ENCODE data around the gene MYH6.

Gene MYH6

GRCh38 chr14:23376482-23377197 is 31.4 kb downstream of the MYH6 start, which contains the start of gene CMTM5:
CMTM5 (plus strand) TSS chr14:23377046; CDS start chr14:23377252, 206 bp downstream.
- DNase-seq (ENCODE audit: low read depth in 3 of 3), result no peak

- DNase-seq (ENCODE audit: low read depth in 3 of 3), result no peak
Observed at GRCh38 chr14:23375527-23376251, 32.4 kb downstream of the MYH6 start.

GRCh38 chr14:23373041-23373440 is 35.0 kb downstream of the MYH6 start:
- no peak for DNase-seq (ENCODE audit: low read depth in 3 of 3)

DNA sequence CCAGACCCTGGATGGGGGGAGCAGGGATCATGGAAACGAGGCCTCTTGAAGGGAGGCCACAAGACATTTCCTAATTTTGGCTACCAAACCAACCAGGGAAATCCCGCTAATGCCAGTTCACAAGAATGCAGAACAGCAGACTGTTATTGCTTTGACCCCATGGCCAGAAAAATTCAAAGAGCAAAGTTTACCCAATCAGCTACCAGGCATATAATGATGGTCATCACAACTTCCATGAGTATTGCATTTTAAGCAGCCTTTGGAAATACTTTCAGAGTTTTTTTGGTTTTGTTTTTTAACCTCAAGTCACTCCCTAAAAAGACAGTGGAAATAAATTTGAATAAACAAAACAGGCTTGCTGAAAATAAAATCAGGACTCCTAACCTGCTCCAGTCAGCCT is 35.6 kb downstream of the MYH6 start, which contains the start of gene IL25:
Gene IL25, plus strand, starts transcription at position 301 of the 400 bp plus-strand sequence.
- no peak for DNase-seq (ENCODE audit: low read depth in 3 of 3)

DNA sequence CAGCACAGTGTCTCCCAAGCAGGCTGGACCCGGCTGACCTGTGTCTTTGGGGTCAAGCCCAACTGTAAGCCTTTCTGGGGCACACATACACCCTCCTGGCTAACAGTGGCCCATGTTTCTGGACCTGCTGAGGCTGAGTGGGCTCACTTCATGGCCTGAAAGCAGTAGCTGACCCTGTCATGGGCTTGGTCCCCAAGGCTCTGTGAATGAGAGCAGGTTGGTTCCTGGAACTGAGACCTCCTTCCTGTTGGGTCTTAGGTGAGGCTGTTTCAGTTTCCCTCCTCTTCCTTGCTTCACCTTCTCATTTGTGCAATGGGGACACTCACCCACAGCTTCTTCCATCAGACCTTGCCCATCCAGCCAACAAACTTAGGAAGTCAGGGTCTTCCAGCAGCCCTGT is 36.2 kb downstream of the MYH6 start:
- DNase-seq (ENCODE audit: low read depth in 3 of 3), result no peak

- no peak for DNase-seq (ENCODE audit: low read depth in 3 of 3)
Observed at GRCh38 chr14:23370221-23370620, 37.9 kb downstream of the MYH6 start.

DNA sequence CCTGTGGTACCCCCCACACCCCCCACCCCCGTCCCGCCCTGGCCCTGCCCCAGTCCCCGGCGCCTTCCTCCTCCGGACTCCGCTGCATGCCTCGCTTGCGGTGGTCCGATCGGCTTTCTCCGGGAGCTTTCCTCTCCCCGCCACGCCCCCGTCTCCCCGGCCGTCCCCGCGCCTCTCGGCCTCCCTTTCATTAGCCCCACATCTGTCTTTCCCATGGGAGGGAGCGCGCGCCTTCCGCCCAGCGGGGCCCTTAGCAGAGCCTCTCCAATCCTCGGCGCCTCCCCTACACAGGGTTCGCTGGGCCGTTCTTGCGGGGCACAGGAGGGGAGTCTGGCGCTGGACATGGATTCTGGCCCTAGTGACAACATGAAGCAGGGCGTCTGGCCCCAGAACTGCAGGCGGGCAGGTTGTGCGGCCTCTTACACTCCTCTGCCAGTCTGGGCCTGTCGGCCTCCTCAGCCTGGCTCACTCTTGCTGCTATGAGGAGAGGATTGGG is 41.6 kb downstream of the MYH6 start:
- DNase-seq (ENCODE audit: low read depth in 3 of 3), result no peak

- DNase-seq (ENCODE audit: low read depth in 3 of 3), result no peak
Observed at GRCh38 chr14:23365732-23366425, 42.2 kb downstream of the MYH6 start.

GRCh38 chr14:23365036-23365731 is 42.9 kb downstream of the MYH6 start, which contains the start of gene EFS:
EFS (minus strand) TSS chr14:23365172; CDS start chr14:23365025, 147 bp downstream.
- no peak for DNase-seq (ENCODE audit: low read depth in 3 of 3)

DNA sequence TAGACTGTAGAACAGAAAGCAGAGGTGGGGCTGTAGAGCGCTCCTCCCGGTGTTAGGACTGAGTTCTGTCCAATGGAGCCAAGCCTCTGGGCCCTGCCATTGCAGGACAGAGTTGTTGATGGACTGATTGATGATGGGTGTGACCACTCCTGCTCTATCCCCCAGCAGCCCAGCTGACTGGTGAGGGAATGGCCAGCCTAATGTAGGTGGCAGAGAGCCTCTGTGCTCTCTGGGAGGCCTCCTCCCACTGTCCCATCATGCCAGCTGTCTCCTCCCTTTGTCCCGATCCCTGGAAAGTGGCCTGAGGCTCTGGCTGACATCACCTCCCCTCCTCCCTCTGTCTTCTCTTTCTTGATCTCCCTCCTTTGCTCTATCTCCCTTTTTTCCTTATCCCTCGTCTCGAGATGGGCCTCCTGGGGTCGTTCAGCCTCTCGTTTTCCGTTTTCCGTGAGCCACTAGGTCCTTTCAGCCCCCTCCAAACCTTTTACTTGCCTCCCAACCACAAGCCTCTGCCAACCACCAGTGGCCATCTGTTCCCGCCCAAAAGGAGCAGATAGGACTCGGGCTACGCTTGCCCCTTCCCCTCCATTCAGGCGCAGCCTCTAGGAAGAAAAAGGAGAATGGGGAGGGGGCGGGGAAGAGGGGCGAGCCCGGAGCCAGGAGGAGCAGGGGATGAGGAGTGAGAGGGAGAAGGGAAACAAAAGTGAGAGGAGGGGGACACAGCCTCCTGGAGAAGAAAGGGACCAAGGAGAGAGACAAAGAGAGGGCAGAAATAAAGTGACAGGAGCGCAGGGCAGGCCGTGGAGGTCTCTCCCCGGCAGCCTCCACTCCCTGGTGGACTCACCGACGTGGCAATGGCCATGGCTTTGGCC is 43.7 kb downstream of the MYH6 start:
- DNase-seq (ENCODE audit: low read depth in 3 of 3), result no peak

DNA sequence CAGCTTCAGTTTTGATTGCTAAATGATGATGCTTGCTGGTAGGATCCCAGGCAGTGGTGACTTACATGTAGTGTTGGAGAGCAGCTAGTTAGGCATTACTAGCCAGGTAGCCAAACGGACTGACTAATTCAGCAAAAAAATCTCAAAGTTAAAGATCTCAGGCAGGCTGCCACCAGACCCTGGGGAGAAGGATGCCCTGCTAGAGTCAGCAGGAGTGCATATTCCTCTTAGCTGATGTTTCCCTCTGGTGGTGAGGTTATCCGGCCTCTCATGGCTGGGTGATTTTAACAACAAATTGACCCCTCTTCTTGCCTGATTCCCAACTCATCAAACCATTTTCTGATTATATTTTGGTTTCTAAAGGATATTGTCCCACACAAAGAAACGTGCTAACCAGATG is 45.9 kb downstream of the MYH6 start:
- no peak for DNase-seq (ENCODE audit: low read depth in 3 of 3)

DNA sequence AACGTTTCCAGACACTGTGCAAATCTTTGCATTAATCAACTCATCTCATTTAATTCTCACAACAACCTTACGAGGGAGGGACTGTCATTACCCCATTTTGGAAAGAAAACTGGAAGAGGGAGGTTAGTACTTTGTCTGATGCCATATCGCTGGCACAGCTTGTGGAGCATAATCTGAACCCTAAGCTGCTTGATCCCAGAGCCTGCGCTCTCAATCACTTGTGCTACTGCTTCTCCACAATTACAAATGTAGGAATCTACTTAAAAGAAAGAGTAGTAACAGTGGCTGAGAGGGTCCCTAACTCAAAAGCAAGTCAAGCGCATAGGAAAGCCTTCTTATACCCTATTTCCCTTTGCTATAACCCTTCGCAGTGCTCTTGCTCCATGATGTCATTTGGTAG is 46.3 kb downstream of the MYH6 start:
- DNase-seq (ENCODE audit: low read depth in 3 of 3), result no peak

- no peak for DNase-seq (ENCODE audit: low read depth in 3 of 3)
Observed at GRCh38 chr14:23361320-23361719, 46.8 kb downstream of the MYH6 start.

- no peak for DNase-seq (ENCODE audit: low read depth in 3 of 3)
Observed at GRCh38 chr14:23360496-23360895, 47.6 kb downstream of the MYH6 start.

DNA sequence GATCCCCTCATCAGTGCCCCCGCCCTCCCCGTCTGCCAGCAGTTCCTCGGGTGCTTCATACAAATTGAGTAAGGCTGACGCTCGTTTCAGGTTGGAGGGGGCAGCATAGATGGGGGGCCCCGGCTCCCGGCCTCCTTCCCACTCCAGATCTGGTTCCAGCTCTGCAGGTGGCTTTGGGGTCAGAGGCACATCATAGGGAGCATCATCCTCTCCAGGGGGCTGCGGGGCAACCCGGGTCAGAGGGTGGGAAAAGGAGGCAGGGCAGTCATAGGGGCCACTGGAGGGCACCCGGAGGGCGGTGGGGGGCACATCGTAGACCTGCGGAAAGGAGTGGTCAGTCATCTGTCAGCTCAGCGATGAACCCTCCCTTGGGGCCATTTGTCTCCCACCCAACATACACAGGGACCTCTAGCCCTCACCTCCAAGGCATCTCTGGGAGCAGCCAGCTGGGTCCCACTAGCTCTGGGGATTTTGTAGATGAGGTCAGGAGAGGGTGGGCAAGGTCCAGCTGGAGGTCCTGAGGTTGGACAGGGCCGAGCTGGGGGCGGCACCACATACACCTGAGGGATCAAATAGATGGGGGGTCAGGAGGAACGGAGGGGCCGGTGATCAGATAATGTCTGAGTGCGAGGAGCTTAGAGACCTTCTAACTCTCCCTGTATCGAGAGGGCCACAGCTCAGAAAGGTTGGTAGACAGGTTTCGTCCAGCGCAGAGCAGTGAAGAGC is 48.2 kb downstream of the MYH6 start:
- DNase-seq (ENCODE audit: low read depth in 3 of 3), result no peak

DNA sequence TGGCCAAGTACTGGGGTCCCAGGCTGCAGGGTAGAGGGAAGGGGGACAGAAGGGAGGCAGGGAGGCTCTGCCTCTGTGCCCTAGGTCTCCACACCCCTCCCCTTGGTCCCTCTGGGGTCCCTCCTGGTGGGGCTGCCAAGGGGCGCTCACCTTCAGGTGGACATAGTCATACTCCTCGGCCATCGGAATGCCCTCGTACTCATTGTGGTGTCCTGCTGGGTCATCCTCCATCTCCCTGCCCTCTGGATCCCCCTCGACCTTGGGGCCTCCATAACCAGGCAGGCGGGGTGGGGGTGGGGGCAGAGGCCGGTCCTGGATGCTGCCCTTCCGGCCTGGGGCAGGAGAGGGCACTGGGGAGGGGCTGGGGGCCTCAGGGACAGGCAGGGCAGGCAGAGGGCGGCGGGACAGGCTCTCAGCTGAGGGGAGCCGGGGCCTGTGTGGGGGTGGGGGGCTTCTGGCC is 48.9 kb downstream of the MYH6 start:
- DNase-seq (ENCODE audit: low read depth in 3 of 3), result no peak

- no peak for DNase-seq (ENCODE audit: low read depth in 3 of 3)
Observed at GRCh38 chr14:23358553-23359166, 49.4 kb downstream of the MYH6 start.

DNA sequence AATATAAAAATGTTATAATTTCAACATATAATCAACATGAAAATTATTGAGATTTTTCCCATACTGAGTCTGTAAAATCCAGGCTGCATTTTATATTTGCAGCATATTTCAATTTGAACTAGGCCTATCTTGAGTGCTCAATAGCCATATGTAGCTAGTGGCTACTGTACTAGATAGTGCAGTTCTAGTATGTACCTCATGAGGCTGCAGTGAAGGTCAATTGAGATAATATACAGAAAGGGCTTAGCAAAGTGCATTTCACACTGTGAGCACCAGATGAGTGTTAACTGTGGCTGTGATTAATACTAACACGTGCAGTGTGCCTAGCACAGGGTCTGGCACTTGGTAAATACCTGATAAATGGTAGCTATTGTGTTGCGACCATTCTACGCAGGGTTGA is 50.0 kb downstream of the MYH6 start:
- no peak for DNase-seq (ENCODE audit: low read depth in 3 of 3)

DNA sequence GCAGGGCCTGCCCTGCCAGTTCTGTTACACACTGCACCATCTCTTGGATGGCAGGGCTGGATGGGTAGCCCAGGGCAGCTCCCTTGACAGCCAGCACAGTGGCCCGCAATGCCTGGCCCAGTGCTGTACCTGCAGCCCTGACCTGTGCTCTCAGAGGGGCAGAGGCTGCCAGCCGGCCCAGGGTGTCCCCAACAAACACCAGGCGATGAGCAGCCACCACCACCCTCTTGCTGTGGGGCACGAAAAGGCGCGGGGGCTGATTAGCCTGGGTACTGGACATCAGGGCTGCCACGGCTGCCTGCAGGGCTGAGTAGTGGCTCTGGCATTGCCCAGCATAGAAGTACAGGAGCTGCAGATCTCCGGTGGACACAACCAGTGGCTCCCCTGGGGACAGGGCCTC is 50.8 kb downstream of the MYH6 start:
- DNase-seq (ENCODE audit: low read depth in 3 of 3), result no peak

- DNase-seq (ENCODE audit: low read depth in 3 of 3), result no peak
Observed at GRCh38 chr14:23356662-23357061, 51.4 kb downstream of the MYH6 start.

Data from stimulated activated CD4-positive, alpha-beta T cell treated with anti-CD3 and anti-CD28 coated beads, TNF-alpha, amount 100 ng/mL, for 4 hours (primary cell).